ENCODE measurements around the gene CST3.

- no peak for TF ChIP-seq EZH2 (IDR thresholded peaks at IDR 0.05; ENCODE audit: low read length, unreplicated experiment)
- TF ChIP-seq CTCF (conservative IDR thresholded peaks at IDR 0.05; ENCODE audit: low read depth, low read length), result no peak
Observed at GRCh38 chr20:23672158-23672557, 34.4 kb upstream of the CST3 start.
